HG03354 (cell line): Measurements from ENCODE around the gene CPXM2.

Source experiments
- ATAC-seq: cut with Tn5 transposase; IDR thresholded peaks from one replicate; pipeline ENCODE4 v1.9.1; 2021; ENCODE audit warnings: mild to moderate bottlenecking; ENCODE audit not compliant: unreplicated experiment, poor library complexity, severe bottlenecking

CPXM2 gene

GRCh38 chr10:123855008-123855684, 36.5 kb downstream of the CPXM2 start:
- no peak for ATAC-seq

- no peak for ATAC-seq
Observed at GRCh38 chr10:123854498-123854897, 37.1 kb downstream of the CPXM2 start.

GRCh38 chr10:123854003-123854402, 37.6 kb downstream of the CPXM2 start:
- no peak for ATAC-seq

GRCh38 chr10:123852411-123852951, 39.1 kb downstream of the CPXM2 start:
- no peak for ATAC-seq

GRCh38 chr10:123848564-123849457, 42.8 kb downstream of the CPXM2 start:
- ATAC-seq, result peak; percentile 84

GRCh38 chr10:123847686-123848432, 43.7 kb downstream of the CPXM2 start:
- ATAC-seq, result no peak

GRCh38 chr10:123843835-123844234, 47.8 kb downstream of the CPXM2 start:
- ATAC-seq, result no peak

- no peak for ATAC-seq
Observed at GRCh38 chr10:123842692-123843385, 48.8 kb downstream of the CPXM2 start.

GRCh38 chr10:123841560-123841959, 50.0 kb downstream of the CPXM2 start:
- ATAC-seq, result no peak

- no peak for ATAC-seq
Observed at GRCh38 chr10:123841115-123841514, 50.5 kb downstream of the CPXM2 start.

GRCh38 chr10:123840714-123841113, 50.9 kb downstream of the CPXM2 start:
- no peak for ATAC-seq

- no peak for ATAC-seq
Observed at GRCh38 chr10:123838596-123839310, 52.9 kb downstream of the CPXM2 start.

GRCh38 chr10:123837756-123838155, 53.9 kb downstream of the CPXM2 start:
- ATAC-seq, result no peak

GRCh38 chr10:123836418-123837145, 55.0 kb downstream of the CPXM2 start:
- no peak for ATAC-seq

- ATAC-seq, result peak; percentile 100
Observed at GRCh38 chr10:123835575-123835974, 56.0 kb downstream of the CPXM2 start.

- ATAC-seq, result no peak
Observed at GRCh38 chr10:123833170-123833850, 58.3 kb downstream of the CPXM2 start.

- no peak for ATAC-seq
Observed at GRCh38 chr10:123831259-123831658, 60.3 kb downstream of the CPXM2 start.

- ATAC-seq, result no peak
Observed at GRCh38 chr10:123821136-123821535, 70.5 kb downstream of the CPXM2 start.
